ENCODE data around the gene HPF1. TPM values are rescaled to one million over a fixed set of nuclear protein-coding genes. Genes with fewer than 3 reads are reported as not detected.

The HPF1 gene
- total and polyA plus RNA-seq, 2 of the 8 experiments (the other 6 are each of a cell fraction or from before 2014, with no cell fraction given), result 14.1 to 32.5 TPM

DNA sequence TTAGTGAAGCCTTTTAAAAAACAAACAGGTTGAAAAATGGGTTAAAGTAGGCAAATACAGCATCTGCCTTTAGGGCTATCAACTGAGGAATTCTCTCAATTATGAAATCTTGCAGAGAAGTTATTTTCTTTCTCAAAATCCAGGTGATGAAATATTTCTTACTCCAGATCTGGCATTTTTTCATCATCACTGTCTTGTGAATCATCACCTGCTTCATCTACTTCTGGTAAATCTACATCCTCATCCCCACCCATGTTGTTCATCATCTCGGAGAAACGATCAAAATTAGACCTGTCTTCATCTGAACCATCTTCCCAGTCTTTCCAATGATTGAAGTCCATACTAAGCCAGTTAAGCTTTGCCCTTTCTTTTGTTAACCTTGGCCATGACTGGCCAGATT lies 33.3 kb upstream of the HPF1 start (continued):
- TF ChIP-seq, protein P1, sequence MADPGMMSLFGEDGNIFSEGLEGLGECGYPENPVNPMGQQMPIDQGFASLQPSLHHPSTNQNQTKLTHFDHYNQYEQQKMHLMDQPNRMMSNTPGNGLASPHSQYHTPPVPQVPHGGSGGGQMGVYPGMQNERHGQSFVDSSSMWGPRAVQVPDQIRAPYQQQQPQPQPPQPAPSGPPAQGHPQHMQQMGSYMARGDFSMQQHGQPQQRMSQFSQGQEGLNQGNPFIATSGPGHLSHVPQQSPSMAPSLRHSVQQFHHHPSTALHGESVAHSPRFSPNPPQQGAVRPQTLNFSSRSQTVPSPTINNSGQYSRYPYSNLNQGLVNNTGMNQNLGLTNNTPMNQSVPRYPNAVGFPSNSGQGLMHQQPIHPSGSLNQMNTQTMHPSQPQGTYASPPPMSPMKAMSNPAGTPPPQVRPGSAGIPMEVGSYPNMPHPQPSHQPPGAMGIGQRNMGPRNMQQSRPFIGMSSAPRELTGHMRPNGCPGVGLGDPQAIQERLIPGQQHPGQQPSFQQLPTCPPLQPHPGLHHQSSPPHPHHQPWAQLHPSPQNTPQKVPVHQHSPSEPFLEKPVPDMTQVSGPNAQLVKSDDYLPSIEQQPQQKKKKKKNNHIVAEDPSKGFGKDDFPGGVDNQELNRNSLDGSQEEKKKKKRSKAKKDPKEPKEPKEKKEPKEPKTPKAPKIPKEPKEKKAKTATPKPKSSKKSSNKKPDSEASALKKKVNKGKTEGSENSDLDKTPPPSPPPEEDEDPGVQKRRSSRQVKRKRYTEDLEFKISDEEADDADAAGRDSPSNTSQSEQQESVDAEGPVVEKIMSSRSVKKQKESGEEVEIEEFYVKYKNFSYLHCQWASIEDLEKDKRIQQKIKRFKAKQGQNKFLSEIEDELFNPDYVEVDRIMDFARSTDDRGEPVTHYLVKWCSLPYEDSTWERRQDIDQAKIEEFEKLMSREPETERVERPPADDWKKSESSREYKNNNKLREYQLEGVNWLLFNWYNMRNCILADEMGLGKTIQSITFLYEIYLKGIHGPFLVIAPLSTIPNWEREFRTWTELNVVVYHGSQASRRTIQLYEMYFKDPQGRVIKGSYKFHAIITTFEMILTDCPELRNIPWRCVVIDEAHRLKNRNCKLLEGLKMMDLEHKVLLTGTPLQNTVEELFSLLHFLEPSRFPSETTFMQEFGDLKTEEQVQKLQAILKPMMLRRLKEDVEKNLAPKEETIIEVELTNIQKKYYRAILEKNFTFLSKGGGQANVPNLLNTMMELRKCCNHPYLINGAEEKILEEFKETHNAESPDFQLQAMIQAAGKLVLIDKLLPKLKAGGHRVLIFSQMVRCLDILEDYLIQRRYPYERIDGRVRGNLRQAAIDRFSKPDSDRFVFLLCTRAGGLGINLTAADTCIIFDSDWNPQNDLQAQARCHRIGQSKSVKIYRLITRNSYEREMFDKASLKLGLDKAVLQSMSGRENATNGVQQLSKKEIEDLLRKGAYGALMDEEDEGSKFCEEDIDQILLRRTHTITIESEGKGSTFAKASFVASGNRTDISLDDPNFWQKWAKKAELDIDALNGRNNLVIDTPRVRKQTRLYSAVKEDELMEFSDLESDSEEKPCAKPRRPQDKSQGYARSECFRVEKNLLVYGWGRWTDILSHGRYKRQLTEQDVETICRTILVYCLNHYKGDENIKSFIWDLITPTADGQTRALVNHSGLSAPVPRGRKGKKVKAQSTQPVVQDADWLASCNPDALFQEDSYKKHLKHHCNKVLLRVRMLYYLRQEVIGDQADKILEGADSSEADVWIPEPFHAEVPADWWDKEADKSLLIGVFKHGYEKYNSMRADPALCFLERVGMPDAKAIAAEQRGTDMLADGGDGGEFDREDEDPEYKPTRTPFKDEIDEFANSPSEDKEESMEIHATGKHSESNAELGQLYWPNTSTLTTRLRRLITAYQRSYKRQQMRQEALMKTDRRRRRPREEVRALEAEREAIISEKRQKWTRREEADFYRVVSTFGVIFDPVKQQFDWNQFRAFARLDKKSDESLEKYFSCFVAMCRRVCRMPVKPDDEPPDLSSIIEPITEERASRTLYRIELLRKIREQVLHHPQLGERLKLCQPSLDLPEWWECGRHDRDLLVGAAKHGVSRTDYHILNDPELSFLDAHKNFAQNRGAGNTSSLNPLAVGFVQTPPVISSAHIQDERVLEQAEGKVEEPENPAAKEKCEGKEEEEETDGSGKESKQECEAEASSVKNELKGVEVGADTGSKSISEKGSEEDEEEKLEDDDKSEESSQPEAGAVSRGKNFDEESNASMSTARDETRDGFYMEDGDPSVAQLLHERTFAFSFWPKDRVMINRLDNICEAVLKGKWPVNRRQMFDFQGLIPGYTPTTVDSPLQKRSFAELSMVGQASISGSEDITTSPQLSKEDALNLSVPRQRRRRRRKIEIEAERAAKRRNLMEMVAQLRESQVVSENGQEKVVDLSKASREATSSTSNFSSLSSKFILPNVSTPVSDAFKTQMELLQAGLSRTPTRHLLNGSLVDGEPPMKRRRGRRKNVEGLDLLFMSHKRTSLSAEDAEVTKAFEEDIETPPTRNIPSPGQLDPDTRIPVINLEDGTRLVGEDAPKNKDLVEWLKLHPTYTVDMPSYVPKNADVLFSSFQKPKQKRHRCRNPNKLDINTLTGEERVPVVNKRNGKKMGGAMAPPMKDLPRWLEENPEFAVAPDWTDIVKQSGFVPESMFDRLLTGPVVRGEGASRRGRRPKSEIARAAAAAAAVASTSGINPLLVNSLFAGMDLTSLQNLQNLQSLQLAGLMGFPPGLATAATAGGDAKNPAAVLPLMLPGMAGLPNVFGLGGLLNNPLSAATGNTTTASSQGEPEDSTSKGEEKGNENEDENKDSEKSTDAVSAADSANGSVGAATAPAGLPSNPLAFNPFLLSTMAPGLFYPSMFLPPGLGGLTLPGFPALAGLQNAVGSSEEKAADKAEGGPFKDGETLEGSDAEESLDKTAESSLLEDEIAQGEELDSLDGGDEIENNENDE (IDR thresholded peaks at IDR 0.05; ENCODE audit: insufficient replicate concordance, low read length), result no peak
- TF ChIP-seq TAF1 (IDR thresholded peaks at IDR 0.05; ENCODE audit: low read depth, low read length) (no peak), SIRT6 (IDR thresholded peaks at IDR 0.05; ENCODE audit: low read length) (no peak), NRF1 (IDR thresholded peaks at IDR 0.05; ENCODE audit: low read depth, low read length) (no peak), SP4 (IDR thresholded peaks at IDR 0.05; ENCODE audit: low read length) (no peak)
